ENCODE results near the gene FHOD3. TPM values are rescaled to one million over a fixed set of nuclear protein-coding genes. Genes with fewer than 3 reads are reported as not detected.
A peak's percentile ranks its signal among the peaks of the same experiment; 100 is the strongest.

Gene FHOD3
- total RNA-seq, 1 donor = 3.0 TPM

GRCh38 chr18:36650906-36651305 lies 353.4 kb downstream of the FHOD3 start:
- no peak for TF ChIP-seq CTCF (IDR thresholded peaks at IDR 0.05; ENCODE audit: insufficient read depth, low read length)
- no peak overlapping the region for H3K4me3 ChIP-seq (ENCODE audit: low read depth, low read length)
- no peak for DNase-seq (ENCODE audit: low read depth)

GRCh38 chr18:36652503-36652902 lies 355.0 kb downstream of the FHOD3 start:
- DNase-seq (ENCODE audit: low read depth) = no peak
- TF ChIP-seq CTCF (IDR thresholded peaks at IDR 0.05; ENCODE audit: insufficient read depth, low read length) = no peak
- no peak overlapping the region for H3K4me3 ChIP-seq (ENCODE audit: low read depth, low read length)

GRCh38 chr18:36653141-36653869 lies 355.8 kb downstream of the FHOD3 start:
- no peak for TF ChIP-seq CTCF (IDR thresholded peaks at IDR 0.05; ENCODE audit: insufficient read depth, low read length)
- no peak overlapping the region for H3K4me3 ChIP-seq (ENCODE audit: low read depth, low read length)
- no peak for DNase-seq (ENCODE audit: low read depth)

- H3K4me3 ChIP-seq (ENCODE audit: low read depth, low read length) = no peak overlapping the region
- no peak for DNase-seq (ENCODE audit: low read depth)
- no peak for TF ChIP-seq CTCF (IDR thresholded peaks at IDR 0.05; ENCODE audit: insufficient read depth, low read length)
Measured at GRCh38 chr18:36653870-36654269, 356.4 kb downstream of the FHOD3 start.

GRCh38 chr18:36655074-36655473 lies 357.6 kb downstream of the FHOD3 start:
- DNase-seq (ENCODE audit: low read depth) = peak; percentile 21
- no peak overlapping the region for H3K4me3 ChIP-seq (ENCODE audit: low read depth, low read length)
- no peak for TF ChIP-seq CTCF (IDR thresholded peaks at IDR 0.05; ENCODE audit: insufficient read depth, low read length)

- no peak for DNase-seq (ENCODE audit: low read depth)
- no peak for TF ChIP-seq CTCF (IDR thresholded peaks at IDR 0.05; ENCODE audit: insufficient read depth, low read length)
Measured at GRCh38 chr18:36655930-36656329, 358.4 kb downstream of the FHOD3 start.

GRCh38 chr18:36658611-36659010 lies 361.1 kb downstream of the FHOD3 start:
- no peak for TF ChIP-seq CTCF (IDR thresholded peaks at IDR 0.05; ENCODE audit: insufficient read depth, low read length)
- no peak for DNase-seq (ENCODE audit: low read depth)
- no peak overlapping the region for H3K4me3 ChIP-seq (ENCODE audit: low read depth, low read length)

More at GRCh38 chr18:36655930-36656329, 358.4 kb downstream of the FHOD3 start:
- H3K4me3 ChIP-seq (ENCODE audit: low read depth, low read length) = no peak overlapping the region
